GM18508 (cell line): ENCODE data around the gene ATG7.

Experiments used
- ATAC-seq: cut with Tn5 transposase; IDR thresholded peaks from one replicate; pipeline ENCODE4 v1.9.1; 2021; ENCODE audit warnings: moderate number of reproducible peaks; ENCODE audit not compliant: insufficient read depth, unreplicated experiment

ATG7 gene

GRCh38 chr3:11596387-11596786 lies 324.2 kb downstream of the ATG7 start:
- no peak for ATAC-seq

DNA sequence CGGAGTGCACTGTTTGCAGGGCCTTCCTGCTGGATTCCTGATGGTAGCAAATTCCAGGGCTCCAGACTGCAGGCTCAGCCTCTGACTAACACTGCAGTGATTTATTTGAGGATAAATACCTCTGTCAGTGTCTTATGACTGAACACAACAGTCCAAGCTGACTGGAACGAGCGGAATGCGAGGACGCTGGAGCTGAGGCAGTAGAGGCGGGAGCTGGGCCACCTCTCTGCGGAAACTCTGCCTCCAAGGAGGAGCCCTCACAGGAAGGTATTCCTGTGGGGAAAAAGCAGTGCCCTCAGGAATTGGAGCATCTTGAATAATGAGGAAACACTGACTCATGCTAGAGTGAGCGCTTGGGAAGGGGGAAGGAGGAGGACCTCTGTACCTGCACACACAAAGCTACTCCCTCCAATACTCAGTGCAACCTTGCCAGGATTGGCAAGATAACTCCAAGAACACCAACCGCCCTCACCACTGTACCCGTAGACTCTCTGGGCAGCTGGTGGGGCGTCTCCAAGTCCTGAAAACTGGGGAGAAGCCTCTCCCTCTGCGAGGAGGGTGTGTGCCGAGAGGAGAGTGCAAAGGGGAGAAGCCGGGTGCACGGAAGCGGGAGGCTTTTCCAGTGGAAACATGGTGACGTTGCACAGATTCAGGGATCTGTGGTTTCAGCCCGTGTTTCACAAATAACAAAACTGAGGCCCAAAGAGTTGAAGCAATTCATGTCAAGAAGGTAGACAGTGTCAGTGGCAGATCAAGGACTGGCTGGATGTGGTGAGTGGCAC lies 328.5 kb downstream of the ATG7 start:
- no peak for ATAC-seq

DNA sequence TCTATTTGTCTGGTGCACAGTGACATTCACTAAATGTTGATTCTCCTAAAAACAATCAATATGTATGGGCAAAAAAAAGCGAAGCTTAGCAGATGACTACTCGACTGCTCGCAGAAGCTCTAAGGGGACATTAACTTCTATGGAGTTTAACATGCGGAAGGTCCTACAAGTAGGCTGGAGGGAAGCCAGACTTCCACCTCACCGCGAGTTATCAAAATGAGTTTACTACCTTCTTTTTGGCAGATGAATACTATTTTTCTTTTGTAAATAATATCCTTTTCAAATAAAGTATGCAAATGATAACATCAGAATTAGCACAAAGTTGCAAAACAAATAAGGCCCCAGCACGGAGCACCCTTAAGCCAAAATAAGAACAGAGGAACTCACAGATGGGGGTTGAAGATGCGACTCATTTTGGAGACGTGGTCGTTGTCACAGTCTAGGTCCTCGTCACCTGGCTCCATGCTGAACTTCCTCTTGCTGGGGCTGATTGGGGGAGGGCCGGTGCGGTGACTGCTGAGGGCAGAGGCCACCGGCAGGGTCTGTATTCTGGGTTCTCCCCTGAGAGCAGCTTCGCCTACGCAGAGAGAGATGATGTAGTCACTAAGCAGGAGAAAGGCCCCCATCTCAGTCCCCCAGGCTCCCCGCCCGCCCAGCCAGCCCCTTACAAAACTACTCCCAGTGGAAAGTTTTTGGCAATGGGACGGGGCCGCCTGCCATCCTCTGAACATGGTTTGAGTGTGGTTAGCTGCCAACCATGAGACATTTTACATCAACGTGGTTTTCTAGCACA lies 329.4 kb downstream of the ATG7 start:
- peak; percentile 66 for ATAC-seq

GRCh38 chr3:11602239-11602840 lies 330.1 kb downstream of the ATG7 start:
- ATAC-seq, result no peak

DNA sequence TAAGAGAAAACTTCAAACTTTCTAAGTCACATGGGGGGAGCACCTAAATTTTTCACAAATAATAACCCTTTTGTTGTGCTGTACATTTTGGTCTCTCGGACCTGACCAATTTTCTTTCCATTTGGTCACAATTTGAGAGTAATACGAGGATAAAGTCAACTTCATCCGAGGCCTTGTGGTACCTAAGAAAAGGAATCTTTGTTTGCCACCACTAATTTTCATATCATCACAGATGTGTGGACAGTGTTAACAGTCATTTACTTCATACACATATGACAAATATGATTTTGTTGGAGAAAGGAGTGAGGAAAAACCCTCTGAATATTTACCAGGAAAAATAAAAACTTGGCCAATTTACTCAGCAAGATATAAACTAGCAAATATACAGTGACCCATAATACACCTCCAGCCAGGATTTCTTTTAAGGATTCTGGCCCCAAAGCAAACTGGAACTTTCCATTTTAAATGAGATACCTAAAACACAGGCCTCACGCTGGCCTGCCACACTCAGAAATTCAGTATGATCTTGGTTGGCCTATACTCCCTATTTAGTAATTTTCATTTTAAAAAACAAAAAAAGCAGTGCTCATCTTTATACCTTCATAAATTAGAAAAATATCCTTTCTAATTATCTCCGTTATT lies 330.8 kb downstream of the ATG7 start:
- ATAC-seq, result no peak

DNA sequence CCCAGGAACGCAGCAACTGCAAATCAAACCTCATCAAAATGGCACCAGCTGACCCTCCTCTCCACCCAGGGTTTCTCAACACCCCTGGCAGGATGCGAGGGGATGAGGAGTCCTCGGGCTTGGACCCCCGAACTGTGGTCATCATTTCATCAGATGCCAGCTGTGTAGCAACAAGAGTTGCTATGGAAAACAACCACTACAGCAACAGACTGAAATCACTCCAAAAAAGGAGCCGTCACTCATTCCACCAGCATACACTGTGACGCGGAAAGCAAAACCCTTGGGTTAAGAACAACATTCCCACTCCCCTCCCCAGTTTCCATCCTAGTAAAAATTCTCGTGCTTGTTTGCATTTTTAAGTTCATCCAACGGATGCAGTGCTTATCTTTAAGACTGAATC lies 331.4 kb downstream of the ATG7 start:
- no peak for ATAC-seq

- ATAC-seq, result no peak
Observed at GRCh38 chr3:11604139-11604892, 332.1 kb downstream of the ATG7 start.

DNA sequence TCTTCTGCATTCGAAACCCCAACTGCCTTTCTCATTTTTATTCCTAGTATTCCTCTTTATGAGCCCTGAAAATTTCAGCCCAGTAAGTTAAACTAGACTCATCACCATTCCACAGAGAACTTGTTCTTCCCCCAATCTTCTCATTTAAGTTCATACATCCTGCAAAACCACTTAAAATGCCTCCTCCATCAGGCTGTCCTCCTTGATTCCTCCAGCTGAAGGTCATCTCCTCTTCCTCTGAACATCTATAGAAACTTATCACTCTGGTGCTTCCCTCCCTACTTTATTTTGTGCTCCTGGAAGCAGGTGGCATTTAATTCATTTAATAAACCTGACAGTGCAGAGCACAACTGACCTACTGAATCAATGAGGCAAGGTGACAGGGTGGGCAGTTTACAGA lies 333.2 kb downstream of the ATG7 start:
- no peak for ATAC-seq

- no peak for ATAC-seq
Observed at GRCh38 chr3:11606090-11606784, 334.0 kb downstream of the ATG7 start.

- ATAC-seq, result no peak
Observed at GRCh38 chr3:11606865-11607440, 334.8 kb downstream of the ATG7 start.
